ENCODE measurements around the gene COL18A1.

The COL18A1 gene

DNA sequence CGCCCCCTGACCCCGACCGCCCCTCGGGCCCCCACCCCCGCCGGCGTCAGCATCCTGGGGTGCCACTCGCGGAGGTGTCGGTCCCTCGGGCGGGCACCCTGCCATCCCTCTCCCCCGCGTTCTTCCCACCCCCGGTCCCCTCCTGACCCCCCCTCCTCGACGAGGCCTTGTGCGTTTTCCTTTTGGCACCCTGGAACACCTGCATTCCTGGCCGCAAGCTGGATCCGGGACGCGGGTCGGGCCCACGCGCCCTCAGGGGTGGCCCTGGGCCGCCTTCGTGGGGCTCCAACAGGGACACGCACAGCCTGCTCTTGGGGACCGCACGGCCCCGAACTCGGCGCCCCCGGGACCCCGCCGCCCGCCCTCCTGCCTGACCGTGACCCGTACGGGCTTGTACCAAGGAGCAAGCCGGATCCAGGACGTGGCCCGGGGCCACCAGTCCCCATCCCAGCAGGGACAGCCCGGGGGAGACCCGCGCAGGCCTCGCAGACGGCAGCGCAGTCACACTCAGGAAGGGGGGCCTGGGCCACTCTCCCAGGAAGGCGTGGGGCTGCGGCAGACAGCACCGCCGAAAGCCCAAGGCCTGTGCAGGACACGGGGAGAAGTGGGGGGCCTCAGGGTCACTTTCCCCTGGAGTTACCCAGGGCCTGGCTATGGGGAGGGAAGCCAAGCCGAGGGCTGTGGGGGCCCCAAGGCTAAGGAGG lies 137.9 kb downstream of the COL18A1 start:
- no peak for TF ChIP-seq CTCF (IDR thresholded peaks at IDR 0.05; ENCODE audit: control extremely low read depth, extremely low read depth, low read depth, missing control alignments)
- no peak for DNase-seq (ENCODE audit: extremely low spot score)
- ChIA-PET CTCF (interaction anchor here (1.6 kb wide), 1 partner anchor 53 kb away, joined by 4 read pairs; no protein-coding TSS in a partner anchor), POLR2A (no interaction called here)

DNA sequence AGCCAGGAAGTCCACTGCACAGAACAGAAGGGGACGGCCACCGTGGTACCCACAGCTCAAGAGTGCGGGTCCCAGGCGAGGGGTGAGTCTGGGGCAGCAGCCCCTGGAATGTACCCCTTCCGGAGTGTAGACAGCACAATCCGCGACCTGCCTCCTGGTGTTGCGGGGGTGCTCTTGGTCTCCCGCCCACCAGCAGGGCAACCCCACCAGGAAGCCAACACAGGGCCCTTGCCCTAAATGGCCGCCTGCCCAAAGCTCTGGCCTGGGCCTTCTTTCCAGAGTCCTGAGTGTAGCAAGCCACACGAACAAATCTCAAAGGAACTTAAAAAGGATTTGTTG lies 138.4 kb downstream of the COL18A1 start:
- no peak for TF ChIP-seq CTCF (IDR thresholded peaks at IDR 0.05; ENCODE audit: control extremely low read depth, extremely low read depth, low read depth, missing control alignments)
- ChIA-PET CTCF (interaction anchor here (1.6 to 2.4 kb wide), 2 partner anchors 13 to 53 kb away, joined by 4 to 7 read pairs; no protein-coding TSS in a partner anchor), POLR2A (no interaction called here)
- peak; percentile 25 for DNase-seq (ENCODE audit: extremely low spot score)

GRCh38 chr21:45543710-45544448 lies 138.9 kb downstream of the COL18A1 start:
- CTCF ChIA-PET = interaction anchor here (1.6 to 2.4 kb wide), 2 partner anchors 12 to 52 kb away, joined by 4 to 7 read pairs; no protein-coding TSS in a partner anchor
- TF ChIP-seq CTCF (IDR thresholded peaks at IDR 0.05; ENCODE audit: control extremely low read depth, extremely low read depth, low read depth, missing control alignments) = no peak
- DNase-seq (ENCODE audit: extremely low spot score) = peak; percentile 28
- POLR2A ChIA-PET = no interaction called here

GRCh38 chr21:45544449-45545235 lies 139.7 kb downstream of the COL18A1 start:
- peak; percentile 16 for DNase-seq (ENCODE audit: extremely low spot score)
- CTCF ChIA-PET = interaction anchor here (1.6 to 2.4 kb wide), 2 partner anchors 12 to 52 kb away, joined by 4 to 7 read pairs; no protein-coding TSS in a partner anchor
- TF ChIP-seq CTCF (IDR thresholded peaks at IDR 0.05; ENCODE audit: control extremely low read depth, extremely low read depth, low read depth, missing control alignments) = no peak
- POLR2A ChIA-PET = no interaction called here

DNA sequence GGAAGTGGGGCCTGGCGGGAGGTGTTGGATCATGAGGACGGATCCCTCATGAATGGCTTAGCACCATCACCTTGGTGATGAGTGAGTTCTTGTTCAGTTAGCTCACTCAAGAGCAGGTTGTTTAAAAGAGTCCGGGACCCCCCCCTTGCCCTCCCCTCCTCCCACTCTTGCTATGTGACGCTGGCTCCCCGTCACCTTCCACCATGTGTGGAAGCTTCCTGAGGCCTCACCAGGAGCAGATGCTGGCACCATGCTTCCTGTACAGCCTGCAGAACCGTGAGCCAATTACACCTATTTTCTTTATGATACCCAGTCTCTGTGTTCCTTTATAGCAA lies 140.2 kb downstream of the COL18A1 start:
- no peak for DNase-seq (ENCODE audit: extremely low spot score)
- no peak for TF ChIP-seq CTCF (IDR thresholded peaks at IDR 0.05; ENCODE audit: control extremely low read depth, extremely low read depth, low read depth, missing control alignments)
- POLR2A ChIA-PET = no interaction called here
- CTCF ChIA-PET = interaction anchor here (2.4 kb wide), 1 partner anchor 11 kb away, joined by 7 read pairs; no protein-coding TSS in a partner anchor

Measured in GM10248 (cell line).